ENCODE data around the gene ZNF860. TPM values are rescaled to one million over a fixed set of nuclear protein-coding genes. Genes with fewer than 3 reads are reported as not detected.

The ZNF860 gene
- total and polyA plus RNA-seq, 2 experiments from 2014 or later: not detected

- DNase-seq (ENCODE audit: low read depth in 1 of 2, low spot score in 1 of 2): no peak
- Histone ChIP-seq H3K9me3 (ENCODE audit: low read depth) (no peaks in the 10 kb centered on the region), H3K27me3 (no peaks in the 10 kb centered on the region), H3K4me1 (ENCODE audit: low read depth) (no peaks in the 10 kb centered on the region), H3K4me3 (no peak overlapping the region), H3K27ac (no peak overlapping the region), H3K36me3 (no peaks in the 10 kb centered on the region)
- no peak for TF ChIP-seq CTCF (IDR thresholded peaks at IDR 0.05; ENCODE audit: low read depth, low read length)
Measured at GRCh38 chr3:31947162-31947561, 34.4 kb upstream of the ZNF860 start.

DNA sequence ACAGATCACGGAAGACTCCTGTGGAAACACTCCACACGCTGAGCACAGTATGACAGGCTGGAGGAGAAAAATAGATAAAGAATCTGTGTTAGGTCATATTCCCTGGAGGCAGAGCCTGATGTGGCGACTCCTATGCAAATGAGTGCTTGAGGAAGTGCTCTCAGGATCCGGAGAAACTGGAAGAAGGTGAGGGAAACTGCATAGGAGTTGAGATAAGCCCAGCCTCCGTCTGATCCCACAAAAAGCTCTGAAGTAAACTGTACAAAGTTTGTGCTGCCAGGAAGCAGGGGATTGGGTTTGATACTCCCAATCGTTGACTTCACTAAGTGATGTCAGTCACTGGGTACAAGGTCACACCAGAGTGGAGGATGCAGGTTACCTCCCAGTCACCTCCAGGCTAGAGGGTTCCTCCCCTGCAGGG is 33.9 kb upstream of the ZNF860 start:
- Histone ChIP-seq H3K4me3 (no peak overlapping the region), H3K27ac (no peak overlapping the region), H3K9me3 (ENCODE audit: low read depth) (no peaks in the 10 kb centered on the region), H3K36me3 (no peaks in the 10 kb centered on the region), H3K4me1 (ENCODE audit: low read depth) (no peaks in the 10 kb centered on the region), H3K27me3 (no peaks in the 10 kb centered on the region)
- TF ChIP-seq CTCF (IDR thresholded peaks at IDR 0.05; ENCODE audit: low read depth, low read length): no peak
- no peak for DNase-seq (ENCODE audit: low read depth in 1 of 2, low spot score in 1 of 2)

DNA sequence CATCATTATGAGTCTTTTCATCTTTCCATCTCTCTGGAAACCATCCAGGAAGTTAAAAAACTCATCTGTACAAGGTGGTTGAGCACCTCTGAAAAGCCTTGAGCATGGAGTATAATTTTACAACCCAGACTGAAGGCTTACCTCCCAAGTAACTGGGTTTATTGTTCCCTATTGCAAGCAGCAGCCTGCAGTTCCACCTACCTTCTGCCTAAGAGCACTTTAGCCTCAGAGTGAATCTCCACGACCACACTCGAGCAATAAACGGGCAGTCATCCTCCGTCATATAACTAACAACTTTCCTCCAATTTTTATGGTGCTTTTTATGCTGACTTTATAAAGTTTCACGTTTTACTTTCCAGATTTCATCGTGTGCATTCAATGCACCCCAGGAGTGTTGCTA is 33.3 kb upstream of the ZNF860 start:
- Histone ChIP-seq H3K27me3 (no peaks in the 10 kb centered on the region), H3K9me3 (ENCODE audit: low read depth) (no peaks in the 10 kb centered on the region), H3K27ac (no peak overlapping the region), H3K36me3 (no peaks in the 10 kb centered on the region), H3K4me1 (ENCODE audit: low read depth) (no peaks in the 10 kb centered on the region), H3K4me3 (no peak overlapping the region)
- DNase-seq (ENCODE audit: low read depth in 1 of 2, low spot score in 1 of 2): no peak
- no peak for TF ChIP-seq CTCF (IDR thresholded peaks at IDR 0.05; ENCODE audit: low read depth, low read length)

DNA sequence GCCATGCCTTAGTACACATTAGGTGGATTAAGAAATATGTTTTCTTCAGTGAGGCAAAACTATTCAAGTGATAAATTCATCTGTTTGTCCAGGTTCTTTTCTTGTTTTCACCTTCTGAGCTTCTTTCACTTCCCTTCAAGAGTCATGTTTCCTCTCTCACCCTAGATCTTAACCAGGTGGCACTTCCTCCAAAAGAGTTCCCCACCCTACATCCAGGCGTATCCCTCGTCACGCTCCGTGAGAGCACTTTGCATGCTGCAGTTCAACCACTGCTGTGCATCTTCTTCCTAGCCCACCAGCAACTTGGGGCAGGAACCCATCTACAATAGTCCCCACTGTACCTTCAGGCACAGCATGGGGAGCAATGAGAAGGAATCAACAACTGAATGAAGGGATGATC is 29.3 kb upstream of the ZNF860 start:
- Histone ChIP-seq H3K4me1 (ENCODE audit: low read depth) (no peaks in the 10 kb centered on the region), H3K4me3 (no peak overlapping the region), H3K9me3 (ENCODE audit: low read depth) (no peaks in the 10 kb centered on the region), H3K36me3 (no peaks in the 10 kb centered on the region), H3K27me3 (no peaks in the 10 kb centered on the region), H3K27ac (no peak overlapping the region)
- DNase-seq (ENCODE audit: low read depth in 1 of 2, low spot score in 1 of 2): no peak
- TF ChIP-seq CTCF (IDR thresholded peaks at IDR 0.05; ENCODE audit: low read depth, low read length): no peak

GRCh38 chr3:31953091-31953490 is 28.5 kb upstream of the ZNF860 start:
- Histone ChIP-seq H3K4me1 (ENCODE audit: low read depth) (no peaks in the 10 kb centered on the region), H3K27ac (no peak overlapping the region), H3K27me3 (no peaks in the 10 kb centered on the region), H3K36me3 (no peaks in the 10 kb centered on the region), H3K4me3 (no peak overlapping the region), H3K9me3 (ENCODE audit: low read depth) (no peaks in the 10 kb centered on the region)
- DNase-seq (ENCODE audit: low read depth in 1 of 2, low spot score in 1 of 2): no peak
- TF ChIP-seq CTCF (IDR thresholded peaks at IDR 0.05; ENCODE audit: low read depth, low read length): no peak

GRCh38 chr3:31953636-31954035 is 27.9 kb upstream of the ZNF860 start:
- no peak for TF ChIP-seq CTCF (IDR thresholded peaks at IDR 0.05; ENCODE audit: low read depth, low read length)
- H3K9me3 ChIP-seq (ENCODE audit: low read depth): no peaks in the 10 kb centered on the region
- DNase-seq (ENCODE audit: low read depth in 1 of 2, low spot score in 1 of 2): no peak
- no peak overlapping the region for H3K4me3 ChIP-seq
- H3K27ac ChIP-seq: no peak overlapping the region
- H3K27me3 ChIP-seq: no peaks in the 10 kb centered on the region
- no peaks in the 10 kb centered on the region for H3K4me1 ChIP-seq (ENCODE audit: low read depth)
- H3K36me3 ChIP-seq: no peaks in the 10 kb centered on the region

Measured in cardiac muscle cell (in vitro differentiated cells and primary cell).